Esophagus muscularis mucosa (tissue), 4 donors: ENCODE data around the gene PPP4R4.

Experiments used
- CTCF ChIP-seq, 3 experiments: fragments of 200-600 bp in 2 of 3; fragments of 450-650 bp in 1 of 3; sonication (generic) in 2 of 3; IDR thresholded peaks; one replicate each; pipeline ENCODE4 v1.5.1; 2017 to 2019; ENCODE audit warnings: antibody characterized with exemption in 3 of 3, mild to moderate bottlenecking in 2 of 3, moderate library complexity in 1 of 3
- EP300 ChIP-seq: sonication (generic); formaldehyde crosslinking; IDR thresholded peaks from one replicate; pipeline ENCODE4 v1.6.1; 2017; ENCODE audit warnings: antibody characterized with exemption
- POLR2AphosphoS5 ChIP-seq, 2 donors: sonication (generic); formaldehyde crosslinking; IDR thresholded peaks; one replicate each; pipeline ENCODE4 v1.6.1; 2017; ENCODE audit warnings: antibody characterized with exemption in 2 of 2

- TF ChIP-seq CTCF (IDR thresholded peaks at IDR 0.05) (no peak), POLR2AphosphoS5 (IDR thresholded peaks at IDR 0.05) (no peak), EP300 (no peak)
These were observed 70.1 kb downstream of the PPP4R4 start for GRCh38 chr14:94244182-94244581.
